ACC112 (cell line): Measurements from ENCODE around the gene IL1F10.

Experiments used
- H2AFZ ChIP-seq: fragments of 200-600 bp; sonication (generic); one replicate; pipeline ENCODE4 v1.6.0; 2017; ENCODE audit warnings: antibody characterized with exemption, low read length; ENCODE audit not compliant: unreplicated experiment
- H3K27ac ChIP-seq: fragments of 200-600 bp; sonication (generic); 2 replicates; pipeline ENCODE4 v1.5.1; 2014; ENCODE audit warnings: low read depth, mild to moderate bottlenecking, antibody characterized with exemption, low read length, moderate library complexity
- H3K27me3 ChIP-seq: fragments of 200-600 bp; sonication (generic); 2 replicates; pipeline ENCODE4 v1.6.1; 2014; ENCODE audit warnings: mild to moderate bottlenecking, antibody characterized with exemption, low read length, moderate library complexity, mixed read lengths; ENCODE audit not compliant: insufficient read depth
- H3K36me3 ChIP-seq: fragments of 200-600 bp; sonication (generic); 2 replicates; pipeline ENCODE4 v1.6.1; 2016; ENCODE audit warnings: mild to moderate bottlenecking, antibody characterized with exemption, low read length, moderate library complexity, mixed read lengths; ENCODE audit not compliant: insufficient read depth
- H3K4me1 ChIP-seq: fragments of 200-600 bp; sonication (generic); one replicate; pipeline ENCODE4 v1.6.1; 2016; ENCODE audit warnings: low read length, mixed read lengths; ENCODE audit not compliant: insufficient read depth, unreplicated experiment, control insufficient read depth
- H3K4me3 ChIP-seq: fragments of 200-600 bp; sonication (generic); 2 replicates; pipeline ENCODE4 v1.5.1; 2014; ENCODE audit warnings: mild to moderate bottlenecking, low read depth, low read length
- H3K79me2 ChIP-seq: fragments of 200-600 bp; sonication (generic); one replicate; pipeline ENCODE4 v1.6.0; 2016; ENCODE audit warnings: low read length; ENCODE audit not compliant: control insufficient read depth, unreplicated experiment, insufficient read depth

Gene IL1F10

GRCh38 chr2:113067681-113068080 is at the start of gene IL1F10:
Gene IL1F10 (plus strand): TSS chr2:113067970. CDS start chr2:113072739, 4,769 bp downstream.
- no peak within 1 kb of the TSS for H2AFZ ChIP-seq
- peaks cover 52% of the 10 kb centered on the region for H3K27me3 ChIP-seq
- no peak within 1 kb of the TSS for H3K27ac ChIP-seq
- no peaks in the 10 kb centered on the region for H3K36me3 ChIP-seq
- peaks cover 6% of the 10 kb centered on the region for H3K4me1 ChIP-seq
- H3K4me3 ChIP-seq, result no peak within 1 kb of the TSS
- H3K79me2 ChIP-seq, result no peaks in the 10 kb centered on the region

- Histone ChIP-seq H3K36me3 (no peaks in the 10 kb centered on the region), H3K79me2 (no peaks in the 10 kb centered on the region), H3K4me3 (no peak overlapping the region), H3K27ac (no peak overlapping the region), H3K27me3 (peaks cover 81% of the 10 kb centered on the region), H3K4me1 (no peaks in the 10 kb centered on the region), H2AFZ (no peak overlapping the region)
Measured at GRCh38 chr2:113018509-113018908, 49.3 kb upstream of the IL1F10 start.

- Histone ChIP-seq H3K27me3 (peaks cover 92% of the 10 kb centered on the region), H3K4me3 (no peak overlapping the region), H2AFZ (no peak overlapping the region), H3K36me3 (no peaks in the 10 kb centered on the region), H3K79me2 (no peaks in the 10 kb centered on the region), H3K4me1 (no peaks in the 10 kb centered on the region), H3K27ac (no peak overlapping the region)
Measured at GRCh38 chr2:113021312-113021711, 46.5 kb upstream of the IL1F10 start.

- H3K4me1 ChIP-seq, result no peaks in the 10 kb centered on the region
- no peak overlapping the region for H3K27ac ChIP-seq
- H2AFZ ChIP-seq, result no peak overlapping the region
- H3K79me2 ChIP-seq, result no peaks in the 10 kb centered on the region
- no peak overlapping the region for H3K4me3 ChIP-seq
- peaks cover 96% of the 10 kb centered on the region for H3K27me3 ChIP-seq
- no peaks in the 10 kb centered on the region for H3K36me3 ChIP-seq
Measured at GRCh38 chr2:113024764-113025163, 43.0 kb upstream of the IL1F10 start.

- Histone ChIP-seq H3K4me1 (no peaks in the 10 kb centered on the region), H3K27ac (no peak overlapping the region), H3K4me3 (no peak overlapping the region), H2AFZ (no peak overlapping the region), H3K79me2 (no peaks in the 10 kb centered on the region), H3K27me3 (peaks cover 98% of the 10 kb centered on the region), H3K36me3 (no peaks in the 10 kb centered on the region)
Measured at GRCh38 chr2:113025737-113026136, 42.0 kb upstream of the IL1F10 start.

GRCh38 chr2:113027691-113028090 is 40.1 kb upstream of the IL1F10 start:
- no peak overlapping the region for H3K4me3 ChIP-seq
- H2AFZ ChIP-seq, result no peak overlapping the region
- H3K4me1 ChIP-seq, result no peaks in the 10 kb centered on the region
- H3K27ac ChIP-seq, result no peak overlapping the region
- H3K27me3 ChIP-seq, result peaks cover 99% of the 10 kb centered on the region
- H3K36me3 ChIP-seq, result no peaks in the 10 kb centered on the region
- H3K79me2 ChIP-seq, result no peaks in the 10 kb centered on the region

- Histone ChIP-seq H3K4me3 (no peak overlapping the region), H3K27me3 (peaks cover 99% of the 10 kb centered on the region), H3K79me2 (no peaks in the 10 kb centered on the region), H3K27ac (no peak overlapping the region), H3K36me3 (no peaks in the 10 kb centered on the region), H2AFZ (no peak overlapping the region), H3K4me1 (no peaks in the 10 kb centered on the region)
Measured at GRCh38 chr2:113028112-113028511, 39.7 kb upstream of the IL1F10 start.

GRCh38 chr2:113032737-113033136 is 35.0 kb upstream of the IL1F10 start:
- Histone ChIP-seq H3K36me3 (no peaks in the 10 kb centered on the region), H3K27ac (no peak overlapping the region), H3K79me2 (no peaks in the 10 kb centered on the region), H3K27me3 (peaks cover 91% of the 10 kb centered on the region), H3K4me1 (no peaks in the 10 kb centered on the region), H2AFZ (no peak overlapping the region), H3K4me3 (no peak overlapping the region)

GRCh38 chr2:113034016-113034415 is 33.8 kb upstream of the IL1F10 start:
- Histone ChIP-seq H3K36me3 (no peaks in the 10 kb centered on the region), H3K79me2 (no peaks in the 10 kb centered on the region), H3K4me1 (no peaks in the 10 kb centered on the region), H3K27ac (no peak overlapping the region), H2AFZ (no peak overlapping the region), H3K4me3 (no peak overlapping the region), H3K27me3 (peaks cover 91% of the 10 kb centered on the region)

- Histone ChIP-seq H3K36me3 (no peaks in the 10 kb centered on the region), H3K27ac (no peak overlapping the region), H2AFZ (no peak overlapping the region), H3K79me2 (no peaks in the 10 kb centered on the region), H3K4me3 (no peak overlapping the region), H3K27me3 (peaks cover 88% of the 10 kb centered on the region), H3K4me1 (no peaks in the 10 kb centered on the region)
Measured at GRCh38 chr2:113036763-113037162, 31.0 kb upstream of the IL1F10 start.

- Histone ChIP-seq H3K27ac (no peak overlapping the region), H3K27me3 (peaks cover 83% of the 10 kb centered on the region), H3K36me3 (no peaks in the 10 kb centered on the region), H2AFZ (no peak overlapping the region), H3K4me3 (no peak overlapping the region), H3K4me1 (no peaks in the 10 kb centered on the region), H3K79me2 (no peaks in the 10 kb centered on the region)
Measured at GRCh38 chr2:113038291-113038690, 29.5 kb upstream of the IL1F10 start.
